LNCaP clone FGC (cell line): Measurements from ENCODE around the gene PRKCSH.

ENCODE experiments used
- DNase-seq: peaks from one replicate; pipeline ENCODE4 v3.0.0-alpha.2; 2011; ENCODE audit warnings: low read depth
- H3K4me3 ChIP-seq: 2 replicates; pipeline ENCODE4 v1.5.1; 2011; ENCODE audit warnings: mild to moderate bottlenecking, low read depth, low read length, control low read depth
- CTCF ChIP-seq: IDR thresholded peaks from 2 replicates; pipeline ENCODE4 v1.5.1; 2012; ENCODE audit warnings: mild to moderate bottlenecking; ENCODE audit not compliant: control insufficient read depth, insufficient read depth; ENCODE audit errors: extremely low read depth

PRKCSH gene

GRCh38 chr19:11447347-11448262 lies 12.2 kb downstream of the PRKCSH start:
- DNase-seq = no peak
- no peak for TF ChIP-seq CTCF
- H3K4me3 ChIP-seq = no peak overlapping the region

DNA sequence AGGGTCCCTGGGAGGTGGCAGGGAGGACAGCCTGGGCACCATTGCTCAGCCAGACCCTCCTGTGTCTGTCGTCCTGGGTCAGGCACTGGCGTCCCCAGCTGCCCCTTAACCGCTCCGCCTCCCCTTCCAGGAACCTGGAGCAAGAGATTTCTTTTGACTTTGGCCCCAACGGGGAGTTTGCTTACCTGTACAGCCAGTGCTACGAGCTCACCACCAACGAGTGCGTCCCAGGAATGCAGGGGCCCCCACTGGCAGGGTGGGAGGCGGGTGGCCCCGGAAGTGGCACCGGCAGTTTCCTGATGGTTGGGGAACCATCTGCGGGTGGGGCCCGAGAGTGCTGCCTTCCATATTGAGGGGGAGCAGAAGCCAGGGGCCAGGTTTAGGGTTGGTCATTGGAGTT lies 13.0 kb downstream of the PRKCSH start:
- DNase-seq = no peak
- H3K4me3 ChIP-seq = no peak overlapping the region
- TF ChIP-seq CTCF = no peak

DNA sequence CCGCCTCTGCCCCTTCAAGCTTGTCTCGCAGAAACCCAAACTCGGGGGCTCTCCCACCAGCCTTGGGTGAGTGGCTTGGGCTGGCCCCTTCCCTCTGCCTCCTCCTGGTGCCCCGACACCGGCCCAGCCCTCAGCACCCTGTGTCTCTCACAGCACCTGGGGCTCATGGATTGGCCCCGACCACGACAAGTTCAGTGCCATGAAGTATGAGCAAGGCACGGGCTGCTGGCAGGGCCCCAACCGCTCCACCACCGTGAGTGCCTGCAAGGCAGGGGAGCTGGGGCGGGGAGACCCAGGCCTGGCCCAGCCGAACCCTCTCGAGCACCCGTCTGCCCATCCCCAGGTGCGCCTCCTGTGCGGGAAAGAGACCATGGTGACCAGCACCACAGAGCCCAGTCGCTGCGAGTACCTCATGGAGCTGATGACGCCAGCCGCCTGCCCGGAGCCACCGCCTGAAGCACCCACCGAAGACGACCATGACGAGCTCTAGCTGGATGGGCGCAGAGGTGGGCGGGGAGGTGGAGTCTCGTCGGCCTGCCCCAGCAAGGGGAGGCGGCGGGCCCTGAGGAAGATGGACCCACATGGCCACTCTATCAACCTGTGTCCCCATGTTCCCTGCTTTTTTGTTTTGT lies 13.6 kb downstream of the PRKCSH start:
- TF ChIP-seq CTCF = no peak
- no peak for DNase-seq
- no peak overlapping the region for H3K4me3 ChIP-seq

GRCh38 chr19:11450570-11451326 lies 15.3 kb downstream of the PRKCSH start:
- TF ChIP-seq CTCF = no peak
- DNase-seq = no peak
- H3K4me3 ChIP-seq = no peak overlapping the region

DNA sequence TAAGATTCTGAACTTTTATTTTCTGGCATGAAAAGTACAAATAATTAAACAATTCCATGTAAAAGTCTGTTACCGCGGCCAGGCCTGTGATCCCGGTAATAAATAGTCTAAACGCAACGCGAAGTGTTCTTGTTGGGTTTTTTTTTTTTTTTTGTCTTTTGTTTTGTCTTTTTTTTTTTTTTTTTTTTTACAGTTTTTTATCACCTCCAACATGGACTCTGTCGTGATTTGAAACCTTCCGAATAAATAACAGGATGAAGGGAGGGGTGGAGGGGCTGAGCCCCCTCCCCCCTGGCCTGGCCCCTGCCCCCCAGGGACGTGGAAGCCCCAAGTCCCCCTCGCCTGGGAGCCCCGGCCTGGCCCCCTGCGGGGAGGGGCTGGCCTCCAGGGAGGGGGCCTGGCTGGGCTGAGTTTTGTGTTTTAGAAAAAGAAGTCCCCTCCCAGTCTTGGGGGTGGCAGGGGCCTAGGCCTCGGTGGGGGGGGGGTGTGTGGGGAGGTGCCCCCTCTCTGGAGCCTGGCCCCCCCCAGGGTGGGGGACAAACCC lies 16.0 kb downstream of the PRKCSH start:
- no peak for DNase-seq
- H3K4me3 ChIP-seq = no peak overlapping the region
- no peak for TF ChIP-seq CTCF

DNA sequence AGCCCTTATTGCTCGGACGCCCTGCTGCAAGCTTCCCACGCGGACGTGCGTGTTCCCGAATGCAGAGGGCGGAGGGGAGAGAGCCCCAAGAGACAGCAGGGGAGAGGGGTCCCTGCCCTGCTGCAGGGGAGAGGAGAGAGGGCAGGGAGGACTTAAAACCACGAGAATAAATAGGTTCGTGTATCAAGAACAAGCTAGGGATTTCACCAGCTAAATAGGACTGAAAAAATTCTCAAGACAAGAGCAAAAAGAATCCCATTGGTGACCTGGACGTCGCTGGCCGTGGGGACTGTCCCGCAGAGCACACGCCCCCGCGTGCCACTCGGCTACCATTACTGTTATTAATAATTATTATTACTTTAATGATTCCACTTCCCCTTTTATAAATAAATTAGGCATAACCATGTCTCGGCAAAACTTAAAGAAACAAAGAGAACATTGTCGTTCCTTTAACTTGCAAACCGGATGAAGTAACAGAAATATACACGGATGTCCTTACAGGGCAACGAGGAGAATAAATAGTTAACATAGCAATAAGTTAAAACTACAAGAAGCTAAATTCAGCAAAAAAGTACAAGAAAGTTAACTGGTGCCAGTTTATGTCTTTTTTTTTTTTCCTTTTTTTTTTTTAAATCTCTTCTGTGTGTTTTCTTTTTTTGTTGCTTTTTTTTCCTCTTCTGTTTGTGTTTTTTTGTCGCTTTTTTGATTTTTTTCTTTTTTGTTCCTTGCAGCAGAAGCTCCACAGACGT lies 16.6 kb downstream of the PRKCSH start:
- H3K4me3 ChIP-seq = no peak overlapping the region
- no peak for DNase-seq

More for the DNA sequence above, 16.6 kb downstream of the PRKCSH start:
- no peak for TF ChIP-seq CTCF
